ENCODE data around the gene ERMN. TPM values are rescaled to one million over a fixed set of nuclear protein-coding genes. Genes with fewer than 3 reads are reported as not detected.
A peak's percentile ranks its signal among the peaks of the same experiment; 100 is the strongest.
"Not testable (repeated sequence)": the region's sequence is repeated elsewhere in the genome, so short reads cannot be mapped to it uniquely, and the experiment has no call there.

Gene ERMN
- total RNA-seq, 2 donors from 2014 or later: 10.2 to 11.6 TPM

DNA sequence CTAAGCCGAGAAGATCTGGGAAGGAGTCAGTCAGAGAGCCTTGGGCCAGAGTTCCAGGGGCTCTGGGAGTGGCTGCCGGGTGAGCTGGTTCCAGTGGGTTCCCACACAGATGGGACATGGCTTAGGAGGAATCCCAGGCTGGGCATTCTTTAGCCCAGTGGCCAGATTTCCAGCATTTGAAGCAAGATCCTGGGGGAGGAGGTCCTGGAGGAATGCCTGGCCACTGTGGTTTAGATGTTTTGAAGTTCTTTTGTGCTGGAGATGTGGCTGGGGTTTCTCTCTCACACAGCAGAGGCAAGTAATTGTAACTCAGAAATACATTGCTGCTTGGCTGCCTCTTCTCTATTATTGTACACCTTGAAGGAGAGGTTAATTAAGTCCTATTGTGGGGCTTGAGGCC, 15.8 kb upstream of the ERMN start:
- H3K4me3 Mint-ChIP-seq; ATAC-seq; DNase-seq; H3K4me1 Mint-ChIP-seq; H3K27me3 Mint-ChIP-seq; H3K27ac Mint-ChIP-seq; H3K9me3 ChIP-seq (ENCODE audit: control insufficient read depth, low read length, poor library complexity, severe bottlenecking); H3K36me3 Mint-ChIP-seq (ENCODE audit: low read depth): not testable (repeated sequence)

DNA sequence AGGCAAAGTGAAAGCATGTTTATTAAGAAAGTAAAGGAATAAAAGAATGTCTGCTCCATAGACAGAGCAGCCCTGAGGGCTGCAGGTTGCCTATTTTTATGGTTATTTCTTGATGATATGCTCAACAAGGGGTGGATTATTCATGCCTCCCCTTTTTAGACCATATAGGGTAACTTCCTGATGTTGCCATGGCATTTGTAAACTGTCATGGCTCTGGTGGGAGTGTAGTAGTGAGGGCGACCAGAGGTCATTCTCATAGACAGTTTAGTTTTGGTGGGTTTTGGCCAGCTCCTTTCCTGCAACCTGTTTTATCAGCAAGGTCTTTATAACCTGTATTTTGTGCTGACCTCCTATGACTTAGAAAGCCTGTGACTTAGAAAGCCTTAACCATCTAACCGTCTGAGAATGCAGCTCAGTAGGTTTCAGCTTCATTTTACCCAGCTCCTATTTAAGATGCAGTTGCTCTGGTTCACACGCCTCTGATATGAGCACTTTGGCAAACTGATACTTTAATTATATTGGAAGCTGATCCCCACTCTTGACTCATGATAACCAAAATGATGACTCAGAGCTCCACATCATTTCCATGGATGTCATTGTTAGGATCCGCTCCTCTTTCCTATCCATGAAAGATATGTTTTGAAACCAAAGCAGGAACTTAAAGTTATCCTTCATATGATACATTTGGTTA, 14.5 kb upstream of the ERMN start:
- Mint-ChIP-seq H3K27ac (no peak overlapping the region), H3K4me1 (peaks cover 11% of the 10 kb centered on the region), H3K27me3 (no peaks in the 10 kb centered on the region), H3K4me3 (no peak overlapping the region), H3K36me3 (ENCODE audit: low read depth) (peaks cover 6% of the 10 kb centered on the region)
- H3K9me3 ChIP-seq (ENCODE audit: control insufficient read depth, low read length, poor library complexity, severe bottlenecking): peaks cover 4% of the 10 kb centered on the region
- no peak for DNase-seq
- ATAC-seq: no peak

GRCh38 chr2:157337978-157338377, 12.4 kb upstream of the ERMN start:
- Mint-ChIP-seq H3K27me3 (no peaks in the 10 kb centered on the region), H3K27ac (no peak overlapping the region), H3K36me3 (ENCODE audit: low read depth) (peaks cover 4% of the 10 kb centered on the region), H3K4me3 (no peak overlapping the region), H3K4me1 (peaks cover 21% of the 10 kb centered on the region)
- peaks cover 4% of the 10 kb centered on the region for H3K9me3 ChIP-seq (ENCODE audit: control insufficient read depth, low read length, poor library complexity, severe bottlenecking)
- ATAC-seq: no peak
- DNase-seq: no peak

- Mint-ChIP-seq H3K27me3 (no peaks in the 10 kb centered on the region), H3K27ac (peak overlapping the region; percentile 75), H3K4me1 (peaks cover 34% of the 10 kb centered on the region), H3K4me3 (peak overlapping the region; percentile 60), H3K36me3 (ENCODE audit: low read depth) (no peaks in the 10 kb centered on the region)
- DNase-seq (peak in 2 of 3 donors; percentile 18 to 35), ATAC-seq (peak; percentile 65)
- H3K9me3 ChIP-seq (ENCODE audit: control insufficient read depth, low read length, poor library complexity, severe bottlenecking): no peaks in the 10 kb centered on the region
Observed at GRCh38 chr2:157336137-157337010, 10.8 kb upstream of the ERMN start.

DNA sequence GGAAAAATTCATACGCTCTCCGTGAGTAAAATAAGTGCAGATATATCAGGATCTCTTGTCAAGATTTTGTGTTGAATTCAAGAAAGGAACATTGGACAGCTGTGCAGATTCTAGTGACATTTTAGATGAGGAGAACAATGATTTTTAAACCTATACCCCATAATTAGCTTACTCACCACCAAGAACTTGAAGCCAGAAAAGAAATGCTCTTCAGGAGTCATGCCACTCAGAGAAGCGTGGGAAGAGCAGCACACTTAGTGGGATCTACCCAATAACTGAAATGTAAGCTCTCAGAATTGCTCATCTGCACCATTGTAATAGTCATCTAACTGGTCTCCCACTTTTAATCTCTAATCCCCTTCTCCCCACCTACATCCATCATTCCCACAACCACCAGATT, 9.2 kb upstream of the ERMN start:
- no peaks in the 10 kb centered on the region for H3K9me3 ChIP-seq (ENCODE audit: control insufficient read depth, low read length, poor library complexity, severe bottlenecking)
- Mint-ChIP-seq H3K27me3 (no peaks in the 10 kb centered on the region), H3K4me1 (peaks cover 39% of the 10 kb centered on the region), H3K4me3 (peak overlapping the region; percentile 43), H3K27ac (peak overlapping the region; percentile 75), H3K36me3 (ENCODE audit: low read depth) (no peaks in the 10 kb centered on the region)
- ATAC-seq (no peak), DNase-seq (no peak)

DNA sequence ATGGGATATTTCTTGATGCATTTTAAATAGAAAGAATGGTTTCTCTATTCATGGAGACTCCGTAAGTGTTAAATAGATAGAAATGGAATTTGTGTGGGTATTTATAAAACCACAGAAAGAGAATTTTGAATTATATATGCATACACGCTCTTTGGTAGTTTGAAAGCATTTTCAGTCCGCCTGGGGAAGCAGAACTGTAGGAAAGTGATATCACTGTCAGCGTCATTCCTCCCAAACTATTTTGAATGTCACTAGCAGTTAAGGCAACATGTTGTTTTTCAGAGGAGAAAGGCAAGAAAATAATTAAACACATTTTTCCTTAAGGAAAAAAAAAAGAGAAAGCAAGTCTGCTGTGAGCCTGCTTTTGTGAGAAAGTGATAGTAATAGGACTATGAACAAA, 8.7 kb upstream of the ERMN start:
- Mint-ChIP-seq H3K27ac (peak overlapping the region; percentile 75), H3K4me3 (no peak overlapping the region)

DNA sequence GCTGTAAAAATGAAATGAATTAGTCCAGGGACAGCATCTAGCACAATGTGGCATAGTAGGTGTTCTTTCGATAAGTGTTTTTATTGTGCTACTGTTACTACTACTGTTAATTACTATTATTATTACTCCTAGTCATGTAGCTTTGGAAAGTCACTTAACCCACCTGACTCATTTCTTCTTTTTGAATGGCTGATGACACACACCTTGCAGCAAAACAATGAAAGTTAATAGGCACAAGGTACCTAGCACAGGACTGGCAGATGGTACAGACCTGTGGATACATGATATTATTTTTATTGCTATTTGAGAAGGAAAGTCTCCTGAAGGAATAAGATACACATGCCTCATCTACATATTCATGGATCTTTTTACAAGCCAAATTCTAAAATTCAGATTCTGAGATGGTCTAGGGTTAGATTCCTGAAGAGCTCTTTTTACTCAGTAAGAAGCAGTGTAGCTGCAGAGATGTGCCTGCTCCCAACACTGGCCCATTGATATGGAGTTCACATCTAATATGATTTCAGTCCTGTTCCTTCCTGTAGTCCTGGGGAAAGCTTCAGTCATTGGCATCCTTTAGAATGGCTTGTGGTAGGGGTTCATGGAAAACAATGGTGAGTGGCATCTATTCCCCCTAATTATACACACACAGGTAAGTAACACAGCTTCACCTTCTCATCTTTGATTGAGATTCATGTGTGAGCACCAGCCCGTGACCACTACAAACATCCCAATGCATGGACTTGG, 7.9 kb upstream of the ERMN start:
- Mint-ChIP-seq H3K27me3 (no peaks in the 10 kb centered on the region), H3K4me3 (no peak overlapping the region), H3K4me1 (peaks cover 42% of the 10 kb centered on the region), H3K27ac (no peak overlapping the region), H3K36me3 (ENCODE audit: low read depth) (no peaks in the 10 kb centered on the region)
- ATAC-seq (no peak), DNase-seq (no peak)
- no peaks in the 10 kb centered on the region for H3K9me3 ChIP-seq (ENCODE audit: control insufficient read depth, low read length, poor library complexity, severe bottlenecking)

More for the DNA sequence above, 8.7 kb upstream of the ERMN start:
- peaks cover 40% of the 10 kb centered on the region for H3K4me1 Mint-ChIP-seq
- no peaks in the 10 kb centered on the region for H3K27me3 Mint-ChIP-seq
- H3K9me3 ChIP-seq (ENCODE audit: control insufficient read depth, low read length, poor library complexity, severe bottlenecking): no peaks in the 10 kb centered on the region
- no peak for ATAC-seq
- H3K36me3 Mint-ChIP-seq (ENCODE audit: low read depth): no peaks in the 10 kb centered on the region
- no peak for DNase-seq

DNA sequence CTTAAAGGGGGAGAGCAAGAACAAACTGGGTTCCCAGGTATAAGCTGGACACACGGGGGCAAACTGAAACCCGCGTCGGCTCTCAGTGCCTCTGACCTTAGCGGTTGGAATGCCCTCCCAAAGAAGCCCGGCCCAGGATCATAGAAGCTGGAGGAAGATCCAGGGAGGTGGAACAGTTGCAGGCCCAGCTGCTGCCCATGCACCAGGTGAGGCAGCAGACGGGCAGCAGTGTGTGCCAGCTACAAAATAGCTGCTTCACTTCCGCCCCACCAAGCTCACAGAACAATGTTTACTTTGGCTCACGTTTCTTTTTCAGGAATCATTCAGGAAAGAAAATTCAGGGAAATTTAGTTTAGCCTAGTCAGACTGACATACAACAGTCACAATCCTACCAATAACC, 3.9 kb upstream of the ERMN start:
- peak overlapping the region; percentile 53 for H3K27ac Mint-ChIP-seq
- H3K4me1 Mint-ChIP-seq: peaks cover 33% of the 10 kb centered on the region
- H3K4me3 Mint-ChIP-seq: no peak overlapping the region
- ATAC-seq (no peak), DNase-seq (no peak)
- no peaks in the 10 kb centered on the region for H3K9me3 ChIP-seq (ENCODE audit: control insufficient read depth, low read length, poor library complexity, severe bottlenecking)
- no peaks in the 10 kb centered on the region for H3K27me3 Mint-ChIP-seq
- H3K36me3 Mint-ChIP-seq (ENCODE audit: low read depth): no peaks in the 10 kb centered on the region

DNA sequence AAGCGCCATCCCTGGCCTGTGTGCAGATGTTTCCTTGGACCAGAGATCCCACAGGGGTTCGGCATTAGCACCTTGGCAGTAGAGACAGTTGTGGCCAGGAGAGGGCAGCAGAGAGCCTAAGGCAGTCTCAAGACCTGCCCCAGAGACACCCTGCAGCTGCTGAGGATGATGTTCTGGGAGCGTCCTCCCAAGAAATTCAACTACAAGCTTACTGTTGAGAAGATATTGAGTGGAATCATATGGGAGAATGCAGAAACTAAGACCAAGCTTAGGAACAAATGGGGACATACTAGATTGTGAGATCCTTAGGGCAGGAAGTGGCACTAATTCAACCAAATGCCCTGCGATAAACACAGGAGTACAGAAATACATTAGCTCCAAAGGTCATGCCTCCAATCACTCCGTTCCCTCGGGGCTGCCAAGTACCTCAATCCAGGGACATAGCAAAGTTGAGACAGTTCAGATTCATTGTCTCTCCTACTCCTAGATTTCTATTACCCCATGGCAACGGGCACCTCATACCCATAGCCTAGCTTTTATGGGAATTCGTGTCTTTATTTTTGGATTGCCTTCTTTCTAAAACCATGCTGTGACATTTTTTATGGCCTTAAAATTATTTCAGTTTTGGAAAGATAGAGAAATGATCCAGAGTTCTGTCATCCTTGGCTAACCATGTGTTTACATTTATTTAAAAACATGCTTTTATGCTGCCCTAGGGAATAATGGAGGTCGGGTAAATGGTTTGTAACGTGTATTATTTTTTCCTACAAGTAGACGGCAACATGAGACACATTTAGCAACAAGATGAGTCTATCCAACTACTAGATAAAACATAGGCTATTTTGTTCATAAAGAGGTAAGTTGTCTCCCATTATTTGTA, 2.2 kb upstream of the ERMN start:
- Mint-ChIP-seq H3K36me3 (ENCODE audit: low read depth) (peaks cover 2% of the 10 kb centered on the region), H3K27me3 (no peaks in the 10 kb centered on the region), H3K4me3 (peak overlapping the region; percentile 75), H3K27ac (peak overlapping the region; percentile 69), H3K4me1 (peaks cover 27% of the 10 kb centered on the region)
- H3K9me3 ChIP-seq (ENCODE audit: control insufficient read depth, low read length, poor library complexity, severe bottlenecking): no peaks in the 10 kb centered on the region
- ATAC-seq (peak; percentile 98), DNase-seq (peak; percentile 67 to 82 (median 69))

DNA sequence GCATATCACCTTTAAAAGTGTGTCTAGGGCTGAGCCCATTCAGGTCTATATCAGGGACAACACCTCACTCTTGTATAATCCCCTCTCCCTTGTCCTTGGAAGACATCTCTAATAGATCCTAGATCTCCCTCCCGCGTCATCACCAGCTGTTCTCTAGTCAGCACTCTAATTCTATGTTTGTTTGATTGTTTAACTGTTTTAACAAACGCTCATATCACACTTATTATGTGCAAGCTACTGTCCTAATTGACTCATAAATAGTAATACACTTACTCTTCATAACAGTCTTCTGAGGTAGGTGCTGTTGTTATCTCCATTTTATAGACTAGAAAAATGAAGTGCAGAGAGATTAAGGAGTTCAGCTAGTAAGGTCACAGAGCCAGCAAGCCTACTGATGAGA, 1.6 kb upstream of the ERMN start:
- H3K9me3 ChIP-seq (ENCODE audit: control insufficient read depth, low read length, poor library complexity, severe bottlenecking): no peaks in the 10 kb centered on the region
- peaks cover 2% of the 10 kb centered on the region for H3K36me3 Mint-ChIP-seq (ENCODE audit: low read depth)
- no peak for DNase-seq
- no peaks in the 10 kb centered on the region for H3K27me3 Mint-ChIP-seq
- ATAC-seq: peak; percentile 32
- H3K27ac Mint-ChIP-seq: peak overlapping the region; percentile 69
- peak overlapping the region; percentile 75 for H3K4me3 Mint-ChIP-seq
- peaks cover 20% of the 10 kb centered on the region for H3K4me1 Mint-ChIP-seq

GRCh38 chr2:157326698-157327097, 1.1 kb upstream of the ERMN start:
- Mint-ChIP-seq H3K4me1 (peaks cover 19% of the 10 kb centered on the region), H3K27me3 (no peaks in the 10 kb centered on the region), H3K4me3 (no peak overlapping the region), H3K27ac (no peak overlapping the region), H3K36me3 (ENCODE audit: low read depth) (peaks cover 2% of the 10 kb centered on the region)
- ATAC-seq (no peak), DNase-seq (no peak)
- H3K9me3 ChIP-seq (ENCODE audit: control insufficient read depth, low read length, poor library complexity, severe bottlenecking): no peaks in the 10 kb centered on the region

DNA sequence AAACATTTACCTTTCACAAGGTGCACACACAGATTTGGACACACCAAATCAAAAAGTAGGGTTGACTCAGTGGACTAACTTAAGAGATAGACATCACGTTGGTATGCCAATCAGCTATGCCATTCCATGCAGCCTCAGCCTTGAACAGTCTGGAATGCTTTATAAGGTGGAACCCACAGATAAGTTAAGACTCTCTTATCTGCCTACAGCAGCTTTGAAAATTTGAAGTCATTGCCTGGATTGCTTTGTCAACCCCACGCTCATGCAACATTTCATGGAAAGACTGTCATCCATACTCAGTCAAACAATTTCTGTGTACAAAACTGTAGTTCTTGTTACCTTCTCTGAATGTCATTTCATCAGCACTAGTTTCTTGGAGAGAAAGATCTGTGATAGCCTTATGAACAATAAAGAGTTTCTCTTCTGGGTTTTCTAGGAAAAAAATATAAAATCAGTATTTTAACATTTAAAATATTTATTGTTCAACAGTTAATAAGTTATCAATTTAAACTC, 1.2 kb downstream of the ERMN start:
- peaks cover 7% of the 10 kb centered on the region for H3K36me3 Mint-ChIP-seq (ENCODE audit: low read depth)
- peaks cover 15% of the 10 kb centered on the region for H3K4me1 Mint-ChIP-seq
- DNase-seq: no peak
- ATAC-seq: no peak
- no peak overlapping the region for H3K4me3 Mint-ChIP-seq
- H3K27me3 Mint-ChIP-seq: no peaks in the 10 kb centered on the region
- H3K27ac Mint-ChIP-seq: no peak overlapping the region
- no peaks in the 10 kb centered on the region for H3K9me3 ChIP-seq (ENCODE audit: control insufficient read depth, low read length, poor library complexity, severe bottlenecking)

Measured in T-helper 17 cell (primary cell).